ENCODE data around the gene UBE2H.

Gene UBE2H

DNA sequence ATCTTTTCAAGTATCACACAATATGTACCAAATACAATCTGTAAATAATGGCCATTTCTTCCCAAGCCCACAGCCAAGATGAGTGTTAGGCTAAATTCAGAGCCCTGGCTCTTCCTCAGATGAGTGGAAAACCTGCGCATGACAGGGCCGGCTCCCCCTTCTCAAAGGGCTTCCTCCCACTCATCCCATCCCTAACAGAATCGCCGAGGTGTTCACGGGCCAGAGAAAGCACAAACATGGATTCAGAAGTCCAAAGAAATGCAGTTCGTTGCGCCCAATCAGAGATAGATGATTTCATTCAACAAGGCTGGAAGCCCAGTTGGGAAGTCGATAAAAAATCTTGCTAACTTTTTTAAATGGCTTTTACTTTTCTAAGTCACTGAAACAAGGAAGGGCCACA, 121.8 kb downstream of the UBE2H start:
- H3K79me2 ChIP-seq (ENCODE audit: low read length): no peaks in the 10 kb centered on the region
- no peak for DNase-seq
- no peak overlapping the region for H2AFZ ChIP-seq (ENCODE audit: low read length)
- no peaks in the 10 kb centered on the region for H3K4me1 ChIP-seq (ENCODE audit: low read length)
- no peak overlapping the region for H3K9ac ChIP-seq (ENCODE audit: low read length)
- TF ChIP-seq EZH2 (optimal IDR thresholded peaks at IDR 0.05; ENCODE audit: low read depth, low read length): no peak
- TF ChIP-seq EZH2phosphoT487 (IDR thresholded peaks at IDR 0.05; ENCODE audit: low read length): no peak
- TF ChIP-seq, protein P1, sequence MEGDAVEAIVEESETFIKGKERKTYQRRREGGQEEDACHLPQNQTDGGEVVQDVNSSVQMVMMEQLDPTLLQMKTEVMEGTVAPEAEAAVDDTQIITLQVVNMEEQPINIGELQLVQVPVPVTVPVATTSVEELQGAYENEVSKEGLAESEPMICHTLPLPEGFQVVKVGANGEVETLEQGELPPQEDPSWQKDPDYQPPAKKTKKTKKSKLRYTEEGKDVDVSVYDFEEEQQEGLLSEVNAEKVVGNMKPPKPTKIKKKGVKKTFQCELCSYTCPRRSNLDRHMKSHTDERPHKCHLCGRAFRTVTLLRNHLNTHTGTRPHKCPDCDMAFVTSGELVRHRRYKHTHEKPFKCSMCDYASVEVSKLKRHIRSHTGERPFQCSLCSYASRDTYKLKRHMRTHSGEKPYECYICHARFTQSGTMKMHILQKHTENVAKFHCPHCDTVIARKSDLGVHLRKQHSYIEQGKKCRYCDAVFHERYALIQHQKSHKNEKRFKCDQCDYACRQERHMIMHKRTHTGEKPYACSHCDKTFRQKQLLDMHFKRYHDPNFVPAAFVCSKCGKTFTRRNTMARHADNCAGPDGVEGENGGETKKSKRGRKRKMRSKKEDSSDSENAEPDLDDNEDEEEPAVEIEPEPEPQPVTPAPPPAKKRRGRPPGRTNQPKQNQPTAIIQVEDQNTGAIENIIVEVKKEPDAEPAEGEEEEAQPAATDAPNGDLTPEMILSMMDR (IDR thresholded peaks at IDR 0.05; ENCODE audit: low read length): no peak
- H3K36me3 ChIP-seq (replicated peaks; ENCODE audit: insufficient read depth, low read length): peaks cover 13% of the 10 kb centered on the region
- no peak overlapping the region for H3K27ac ChIP-seq (ENCODE audit: low read length)
- H4K20me1 ChIP-seq (ENCODE audit: insufficient read depth, low read length): no peaks in the 10 kb centered on the region
- no peaks in the 10 kb centered on the region for H3K9me2 ChIP-seq (replicated peaks; ENCODE audit: insufficient read depth, low read length)
- H3K4me3 ChIP-seq (ENCODE audit: low read length): no peak overlapping the region
- H3K27me3 ChIP-seq (replicated peaks; ENCODE audit: insufficient read depth, low read length): no peaks in the 10 kb centered on the region
- no peaks in the 10 kb centered on the region for H3K9me3 ChIP-seq (replicated peaks; ENCODE audit: insufficient read depth, low read length)
- no peak overlapping the region for H3K4me2 ChIP-seq (ENCODE audit: low read depth, low read length)
- H3F3A ChIP-seq (ENCODE audit: insufficient read depth, low read length): peaks cover 19% of the 10 kb centered on the region

DNA sequence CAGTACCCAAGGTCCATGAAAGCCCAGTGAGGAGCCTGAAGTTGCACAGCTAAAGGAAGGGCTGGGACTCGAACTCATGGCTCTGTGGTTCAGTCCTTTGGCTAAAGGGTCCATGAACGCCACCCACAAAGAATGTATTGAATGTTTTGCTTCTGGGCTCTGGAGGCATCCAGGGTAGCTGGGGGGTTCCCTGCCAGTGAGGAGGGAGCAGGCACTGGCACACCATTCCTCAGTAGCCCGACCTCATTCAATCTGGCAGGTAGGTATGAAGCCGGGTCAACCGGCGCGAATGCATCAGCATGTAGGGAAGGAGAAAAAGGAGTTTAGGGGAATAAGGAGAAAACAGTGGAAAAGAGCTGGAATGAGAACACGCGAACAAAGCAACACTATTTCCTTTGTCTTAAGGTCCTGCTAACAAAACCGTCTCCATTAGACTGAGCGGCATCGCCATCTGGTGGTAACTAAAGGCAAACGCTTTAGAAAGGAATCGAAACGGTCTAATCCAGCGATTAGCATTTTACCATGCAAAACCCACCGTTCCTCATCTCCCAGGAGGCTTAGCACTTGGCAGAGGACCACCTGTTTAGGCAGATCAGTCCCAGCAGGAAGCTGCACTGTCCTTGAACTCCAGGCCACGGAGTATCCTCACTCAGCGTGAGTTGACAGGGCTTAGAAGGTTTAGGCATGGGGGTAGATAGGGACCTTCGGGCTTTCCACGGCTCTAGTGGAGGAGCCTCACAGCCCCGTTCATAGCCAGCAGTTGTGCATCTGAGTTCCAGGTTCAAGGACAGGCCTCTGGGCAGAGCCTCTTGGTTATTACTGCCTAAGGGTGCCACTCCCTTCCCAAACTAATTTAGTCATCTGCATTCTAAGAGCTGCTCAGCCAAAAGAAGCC, 122.8 kb downstream of the UBE2H start:
- H3K27ac ChIP-seq (ENCODE audit: low read length): no peak overlapping the region
- H3K9me3 ChIP-seq (replicated peaks; ENCODE audit: insufficient read depth, low read length): no peaks in the 10 kb centered on the region
- TF ChIP-seq, protein P1 (IDR thresholded peaks at IDR 0.05; ENCODE audit: low read length): peak; percentile 92
- no peak for TF ChIP-seq EZH2phosphoT487 (IDR thresholded peaks at IDR 0.05; ENCODE audit: low read length)
- peaks cover 5% of the 10 kb centered on the region for H3K36me3 ChIP-seq (replicated peaks; ENCODE audit: insufficient read depth, low read length)
- no peaks in the 10 kb centered on the region for H3K79me2 ChIP-seq (ENCODE audit: low read length)
- H3K9me2 ChIP-seq (replicated peaks; ENCODE audit: insufficient read depth, low read length): no peaks in the 10 kb centered on the region
- H3K4me2 ChIP-seq (ENCODE audit: low read depth, low read length): peak overlapping the region; percentile 35; the same call in 1 of the 2 replicates
- H3K27me3 ChIP-seq (replicated peaks; ENCODE audit: insufficient read depth, low read length): no peaks in the 10 kb centered on the region
- H2AFZ ChIP-seq (ENCODE audit: low read length): no peak overlapping the region
- no peak overlapping the region; the same call in 1 of the 2 replicates for H3K4me3 ChIP-seq (ENCODE audit: low read length)
- no peaks in the 10 kb centered on the region for H4K20me1 ChIP-seq (ENCODE audit: insufficient read depth, low read length)
- no peak overlapping the region for H3K9ac ChIP-seq (ENCODE audit: low read length)
- H3K4me1 ChIP-seq (ENCODE audit: low read length): no peaks in the 10 kb centered on the region
- peak; percentile 86 for DNase-seq
- H3F3A ChIP-seq (ENCODE audit: insufficient read depth, low read length): peaks cover 19% of the 10 kb centered on the region

DNA sequence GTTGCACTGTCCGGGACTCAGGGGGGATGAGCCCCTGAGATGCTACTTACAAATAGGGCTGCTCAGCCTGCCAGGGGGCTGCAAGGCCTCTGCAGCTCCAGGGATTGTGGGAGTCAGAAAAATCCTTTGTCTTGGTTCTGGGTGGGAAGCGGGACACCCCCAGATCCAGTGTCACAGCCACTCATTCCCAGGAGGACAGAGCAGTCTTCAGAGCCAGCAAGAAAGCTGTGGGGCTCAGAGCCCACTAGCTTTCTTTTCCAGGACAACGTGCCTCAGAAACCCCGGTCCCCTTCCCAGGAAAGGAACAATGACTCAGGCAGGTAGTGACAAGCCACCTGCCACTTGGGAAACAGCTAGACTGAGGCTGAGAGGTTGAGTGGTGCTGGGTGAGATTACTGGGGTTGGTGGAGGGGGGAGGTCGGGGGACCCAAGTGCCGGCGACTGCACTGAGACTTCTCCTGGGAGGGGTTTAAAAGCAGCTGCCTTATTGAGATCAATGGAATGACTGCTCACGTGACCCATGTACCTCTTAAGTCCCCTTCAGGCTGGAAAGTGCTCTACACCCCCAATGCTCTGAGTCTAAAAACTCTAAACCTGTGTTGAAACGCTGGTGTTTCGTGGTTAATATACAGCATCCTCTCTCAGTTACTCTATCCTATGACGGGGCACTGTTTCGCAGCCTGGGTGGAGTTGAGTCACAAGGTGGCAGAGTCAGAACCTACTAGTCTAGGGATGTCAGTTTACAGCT, 123.6 kb downstream of the UBE2H start:
- Histone ChIP-seq H3K79me2 (ENCODE audit: low read length) (no peaks in the 10 kb centered on the region), H3K4me1 (ENCODE audit: low read length) (no peaks in the 10 kb centered on the region), H3K9me2 (replicated peaks; ENCODE audit: insufficient read depth, low read length) (no peaks in the 10 kb centered on the region), H3K4me3 (ENCODE audit: low read length) (no peak overlapping the region), H4K20me1 (ENCODE audit: insufficient read depth, low read length) (no peaks in the 10 kb centered on the region), H3K9ac (ENCODE audit: low read length) (no peak overlapping the region), H3K9me3 (replicated peaks; ENCODE audit: insufficient read depth, low read length) (no peaks in the 10 kb centered on the region), H3F3A (ENCODE audit: insufficient read depth, low read length) (peaks cover 19% of the 10 kb centered on the region), H3K27ac (ENCODE audit: low read length) (no peak overlapping the region), H3K4me2 (ENCODE audit: low read depth, low read length) (no peak overlapping the region), H3K36me3 (replicated peaks; ENCODE audit: insufficient read depth, low read length) (peaks cover 4% of the 10 kb centered on the region; the same call in 1 of the 2 replicates), H2AFZ (ENCODE audit: low read length) (no peak overlapping the region), H3K27me3 (replicated peaks; ENCODE audit: insufficient read depth, low read length) (no peaks in the 10 kb centered on the region)
- DNase-seq: no peak
- TF ChIP-seq EZH2phosphoT487 (IDR thresholded peaks at IDR 0.05; ENCODE audit: low read length) (no peak), EZH2 (optimal IDR thresholded peaks at IDR 0.05; ENCODE audit: low read depth, low read length) (no peak)
- TF ChIP-seq, protein P1 (IDR thresholded peaks at IDR 0.05; ENCODE audit: low read length): no peak

Data from MM.1S (cell line).